ENCODE data around the gene ANKRD13A.

Gene ANKRD13A

GRCh38 chr12:110073049-110073831, 74.0 kb downstream of the ANKRD13A start:
- TF ChIP-seq, protein P1, sequence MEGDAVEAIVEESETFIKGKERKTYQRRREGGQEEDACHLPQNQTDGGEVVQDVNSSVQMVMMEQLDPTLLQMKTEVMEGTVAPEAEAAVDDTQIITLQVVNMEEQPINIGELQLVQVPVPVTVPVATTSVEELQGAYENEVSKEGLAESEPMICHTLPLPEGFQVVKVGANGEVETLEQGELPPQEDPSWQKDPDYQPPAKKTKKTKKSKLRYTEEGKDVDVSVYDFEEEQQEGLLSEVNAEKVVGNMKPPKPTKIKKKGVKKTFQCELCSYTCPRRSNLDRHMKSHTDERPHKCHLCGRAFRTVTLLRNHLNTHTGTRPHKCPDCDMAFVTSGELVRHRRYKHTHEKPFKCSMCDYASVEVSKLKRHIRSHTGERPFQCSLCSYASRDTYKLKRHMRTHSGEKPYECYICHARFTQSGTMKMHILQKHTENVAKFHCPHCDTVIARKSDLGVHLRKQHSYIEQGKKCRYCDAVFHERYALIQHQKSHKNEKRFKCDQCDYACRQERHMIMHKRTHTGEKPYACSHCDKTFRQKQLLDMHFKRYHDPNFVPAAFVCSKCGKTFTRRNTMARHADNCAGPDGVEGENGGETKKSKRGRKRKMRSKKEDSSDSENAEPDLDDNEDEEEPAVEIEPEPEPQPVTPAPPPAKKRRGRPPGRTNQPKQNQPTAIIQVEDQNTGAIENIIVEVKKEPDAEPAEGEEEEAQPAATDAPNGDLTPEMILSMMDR (IDR thresholded peaks at IDR 0.05; ENCODE audit: low read depth, low read length, missing control alignments), result no peak
- DNase-seq (ENCODE audit: low read depth), result no peak
- in situ Hi-C loops (cut with HindIII; ENCODE audit: low sequenced_read_pairs), result no loop called here
- H3K4me3 ChIP-seq (ENCODE audit: low read depth, low read length), result peak overlapping the region; percentile 32

DNA sequence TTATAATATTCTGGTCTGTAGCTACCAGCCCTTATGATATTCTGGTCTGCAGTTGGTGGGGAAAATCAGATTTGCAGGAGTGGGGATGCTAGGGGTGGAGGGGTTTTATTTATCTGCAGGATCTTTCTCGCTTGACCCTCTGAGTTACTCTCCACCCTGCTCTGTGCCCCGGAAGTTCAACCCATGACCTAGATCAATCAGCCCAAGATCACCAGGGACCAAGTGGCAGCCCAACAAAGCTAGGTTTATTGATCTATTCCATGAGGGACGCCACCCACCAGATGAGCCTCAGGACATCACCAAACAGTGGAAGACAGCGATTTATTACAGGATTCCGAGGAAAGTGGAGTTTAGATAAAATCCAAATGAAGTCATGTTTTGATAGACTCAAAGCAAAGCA, 74.9 kb downstream of the ANKRD13A start:
- TF ChIP-seq, protein P1 (IDR thresholded peaks at IDR 0.05; ENCODE audit: low read depth, low read length, missing control alignments), result no peak
- in situ Hi-C loops (cut with HindIII; ENCODE audit: low sequenced_read_pairs), result no loop called here
- no peak overlapping the region for H3K4me3 ChIP-seq (ENCODE audit: low read depth, low read length)
- no peak for DNase-seq (ENCODE audit: low read depth)

GRCh38 chr12:110075880-110076279, 76.7 kb downstream of the ANKRD13A start:
- TF ChIP-seq, protein P1 (IDR thresholded peaks at IDR 0.05; ENCODE audit: low read depth, low read length, missing control alignments), result no peak
- DNase-seq (ENCODE audit: low read depth), result no peak
- no peak overlapping the region for H3K4me3 ChIP-seq (ENCODE audit: low read depth, low read length)
- in situ Hi-C loops (cut with HindIII; ENCODE audit: low sequenced_read_pairs), result no loop called here

DNA sequence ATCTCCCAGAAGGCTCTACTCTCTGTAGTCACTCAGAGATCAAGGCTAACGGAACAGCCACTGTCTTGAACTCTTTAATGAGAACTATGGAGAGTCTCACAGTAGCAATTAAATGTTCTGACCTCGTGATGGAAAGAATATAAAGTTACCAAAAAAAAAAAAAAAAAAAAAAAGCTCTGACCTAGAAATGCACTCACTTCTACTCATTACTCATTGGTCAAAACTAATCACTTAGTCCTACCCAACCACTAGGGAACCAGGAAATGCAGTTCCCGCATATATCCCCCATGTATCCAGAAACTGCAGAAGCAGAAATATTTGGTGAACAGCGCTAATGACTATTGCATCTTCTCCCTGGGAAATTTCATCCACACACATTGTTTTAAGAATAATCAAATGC, 78.6 kb downstream of the ANKRD13A start:
- in situ Hi-C loops (cut with HindIII; ENCODE audit: low sequenced_read_pairs), result no loop called here
- DNase-seq (ENCODE audit: low read depth), result no peak
- TF ChIP-seq, protein P1 (IDR thresholded peaks at IDR 0.05; ENCODE audit: low read depth, low read length, missing control alignments), result no peak
- H3K4me3 ChIP-seq (ENCODE audit: low read depth, low read length), result no peak overlapping the region

GRCh38 chr12:110079477-110080400, 80.5 kb downstream of the ANKRD13A start:
- no peak overlapping the region for H3K4me3 ChIP-seq (ENCODE audit: low read depth, low read length)
- TF ChIP-seq, protein P1 (IDR thresholded peaks at IDR 0.05; ENCODE audit: low read depth, low read length, missing control alignments), result no peak
- no peak for DNase-seq (ENCODE audit: low read depth)
- in situ Hi-C loops (cut with HindIII; ENCODE audit: low sequenced_read_pairs), result no loop called here

DNA sequence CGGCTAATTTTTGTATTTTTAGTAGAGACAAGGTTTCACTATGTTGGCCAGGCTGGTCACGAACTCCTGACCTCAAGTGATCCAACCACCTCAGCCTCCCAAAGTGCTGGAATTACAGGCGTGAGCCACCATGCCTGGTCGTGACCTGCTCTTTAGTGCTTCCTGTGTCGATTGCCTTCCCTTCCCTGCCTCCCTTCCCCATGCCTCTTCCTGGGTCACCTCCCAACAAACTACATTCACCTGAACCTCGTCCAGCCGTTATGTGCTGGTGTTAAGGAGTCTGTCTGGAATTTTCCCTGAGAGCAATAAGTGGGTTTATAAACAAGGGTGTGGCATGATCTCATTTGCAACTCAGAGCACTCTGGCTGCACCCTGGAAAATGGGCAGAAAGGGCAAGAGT, 81.2 kb downstream of the ANKRD13A start:
- H3K4me3 ChIP-seq (ENCODE audit: low read depth, low read length), result no peak overlapping the region
- TF ChIP-seq, protein P1 (IDR thresholded peaks at IDR 0.05; ENCODE audit: low read depth, low read length, missing control alignments), result no peak
- in situ Hi-C loops (cut with HindIII; ENCODE audit: low sequenced_read_pairs), result no loop called here
- no peak for DNase-seq (ENCODE audit: low read depth)
